H9 (cell line): Measurements from ENCODE around the gene PLEKHM1. TPM values are rescaled to one million over a fixed set of nuclear protein-coding genes. Genes with fewer than 3 reads are reported as not detected.

Experiments
- DNase-seq: peaks from one replicate; pipeline ENCODE4 v3.0.0-alpha.2; 2017
- H2AFZ ChIP-seq: one replicate; pipeline ENCODE4 v1.6.1; 2013; ENCODE audit warnings: mild to moderate bottlenecking, low read length, control low read depth, moderate library complexity
- H2AK5ac ChIP-seq: 2 replicates; pipeline ENCODE4 v1.6.1; 2013; ENCODE audit warnings: low read length, control low read depth, mixed read lengths; ENCODE audit not compliant: insufficient read length
- H2BK120ac ChIP-seq: one replicate; pipeline ENCODE4 v1.6.1; 2013; ENCODE audit warnings: low read depth, mild to moderate bottlenecking, low read length, control low read depth, inconsistent platforms; ENCODE audit not compliant: poor library complexity, severe bottlenecking
- H2BK12ac ChIP-seq: 2 replicates; pipeline ENCODE4 v1.6.1; 2013; ENCODE audit warnings: low read length, control low read depth, mixed read lengths, low read depth; ENCODE audit not compliant: insufficient read length
- H2BK15ac ChIP-seq: 2 replicates; pipeline ENCODE4 v1.6.1; 2013; ENCODE audit warnings: low read depth, low read length, control low read depth
- H2BK20ac ChIP-seq: one replicate; pipeline ENCODE4 v1.6.1; 2013; ENCODE audit warnings: low read depth, mild to moderate bottlenecking, low read length, control low read depth, inconsistent platforms; ENCODE audit not compliant: poor library complexity, severe bottlenecking
- H2BK5ac ChIP-seq: 2 replicates; pipeline ENCODE4 v1.6.1; 2013; ENCODE audit warnings: low read length, control low read depth, mixed read lengths; ENCODE audit not compliant: insufficient read length
- H3K14ac ChIP-seq: 2 replicates; pipeline ENCODE4 v1.6.1; 2013; ENCODE audit warnings: low read length, control low read depth; ENCODE audit not compliant: insufficient read depth
- H3K18ac ChIP-seq: 2 replicates; pipeline ENCODE4 v1.6.1; 2013; ENCODE audit warnings: low read depth, mild to moderate bottlenecking, mixed read lengths, low read length, control low read depth; ENCODE audit not compliant: insufficient read length
- H3K23ac ChIP-seq: 2 replicates; pipeline ENCODE4 v1.6.1; 2013; ENCODE audit warnings: low read length, control low read depth, mixed read lengths, low read depth; ENCODE audit not compliant: insufficient read length
- H3K23me2 ChIP-seq: 2 replicates; pipeline ENCODE4 v1.6.1; 2013; ENCODE audit warnings: low read depth, mild to moderate bottlenecking, mixed read lengths, low read length, control low read depth; ENCODE audit not compliant: insufficient read length, poor library complexity, severe bottlenecking
- H3K27ac ChIP-seq: 2 replicates; pipeline ENCODE4 v1.5.1; 2013; ENCODE audit warnings: low read length, control low read depth, mixed read lengths, low read depth; ENCODE audit not compliant: insufficient read length
- H3K27me3 ChIP-seq: 2 replicates; pipeline ENCODE4 v1.6.1; 2013; ENCODE audit warnings: low read length, control low read depth, inconsistent platforms; ENCODE audit not compliant: insufficient read depth
- H3K4ac ChIP-seq: 2 replicates; pipeline ENCODE4 v1.6.1; 2013; ENCODE audit warnings: low read depth, mild to moderate bottlenecking, control low read depth, inconsistent platforms, low read length, moderate library complexity
- H3K4me1 ChIP-seq: 2 replicates; pipeline ENCODE4 v1.6.1; 2013; ENCODE audit warnings: low read length, control low read depth, inconsistent platforms; ENCODE audit not compliant: insufficient read depth
- H3K4me2 ChIP-seq: 2 replicates; pipeline ENCODE4 v1.6.1; 2013; ENCODE audit warnings: low read length, control low read depth, mixed read lengths; ENCODE audit not compliant: insufficient read length, insufficient read depth
- H3K56ac ChIP-seq: 2 replicates; pipeline ENCODE4 v1.6.1; 2013; ENCODE audit warnings: low read depth, mild to moderate bottlenecking, mixed read lengths, low read length, control low read depth; ENCODE audit not compliant: insufficient read length
- H3K79me1 ChIP-seq: 2 replicates; pipeline ENCODE4 v1.6.1; 2013; ENCODE audit warnings: low read depth, mild to moderate bottlenecking, moderate library complexity, low read length, control low read depth, inconsistent platforms; ENCODE audit not compliant: insufficient read depth, poor library complexity, severe bottlenecking
- H3K79me2 ChIP-seq: 2 replicates; pipeline ENCODE4 v1.6.1; 2013; ENCODE audit warnings: low read length, control low read depth, inconsistent platforms; ENCODE audit not compliant: insufficient read depth
- H3K9ac ChIP-seq: 2 replicates; pipeline ENCODE4 v1.6.1; 2013; ENCODE audit warnings: low read length, control low read depth, mixed read lengths; ENCODE audit not compliant: insufficient read length; ENCODE audit errors: extremely low read depth
- H3K9me3 ChIP-seq: one replicate; pipeline ENCODE4 v1.6.1; 2013; ENCODE audit warnings: low read depth, low read length, inconsistent platforms; ENCODE audit not compliant: control insufficient read depth
- H3T11ph ChIP-seq: one replicate; pipeline ENCODE4 v1.6.1; 2013; ENCODE audit warnings: mild to moderate bottlenecking, low read length, control low read depth, inconsistent platforms
- H4K20me1 ChIP-seq: one replicate; pipeline ENCODE4 v1.6.1; 2013; ENCODE audit not compliant: control insufficient read depth, insufficient read length, insufficient read depth
- H4K5ac ChIP-seq: 2 replicates; pipeline ENCODE4 v1.6.1; 2013; ENCODE audit warnings: low read depth, mild to moderate bottlenecking, mixed read lengths, low read length, control low read depth; ENCODE audit not compliant: insufficient read length
- H4K8ac ChIP-seq: replicated peaks from 2 replicates; pipeline ENCODE4 v1.6.1; 2013; ENCODE audit warnings: low read length, control low read depth, mixed read lengths, low read depth; ENCODE audit not compliant: insufficient read length
- H4K91ac ChIP-seq: 2 replicates; pipeline ENCODE4 v1.6.1; 2013; ENCODE audit warnings: low read depth, mild to moderate bottlenecking, moderate library complexity, mixed read lengths, low read length, control low read depth; ENCODE audit not compliant: insufficient read length
- H3K27ac Mint-ChIP-seq, 3 experiments: 2 replicates in 2 of 3; 3 replicates in 1 of 3; pipeline ENCODE4 v1.8.0; 2020 to 2021; ENCODE audit warnings: mixed read lengths in 3 of 3, mild to moderate bottlenecking in 1 of 3, moderate library complexity in 1 of 3
- H3K27me3 Mint-ChIP-seq: 2 replicates; pipeline ENCODE4 v1.8.0; 2021; ENCODE audit warnings: low read depth, mild to moderate bottlenecking, moderate library complexity, mixed read lengths
- H3K36me3 Mint-ChIP-seq, 3 experiments: 2 replicates in 2 of 3; 3 replicates in 1 of 3; pipeline ENCODE4 v1.8.0; 2020 to 2021; ENCODE audit warnings: low read depth in 3 of 3, mixed read lengths in 3 of 3; ENCODE audit not compliant: insufficient read depth in 1 of 3
- H3K4me1 Mint-ChIP-seq, 2 experiments: 2 replicates each; pipeline ENCODE4 v1.8.0; 2020; ENCODE audit warnings: mixed read lengths in 2 of 2
- H3K4me3 Mint-ChIP-seq, 2 experiments: 2 replicates in 1 of 2; 3 replicates in 1 of 2; pipeline ENCODE4 v1.8.0; 2020 to 2021; ENCODE audit warnings: mild to moderate bottlenecking in 2 of 2, mixed read lengths in 2 of 2, moderate library complexity in 1 of 2
- H3K9me3 Mint-ChIP-seq, 2 experiments: 2 replicates in 1 of 2; 3 replicates in 1 of 2; pipeline ENCODE4 v1.8.0; 2020; ENCODE audit warnings: mild to moderate bottlenecking in 2 of 2, mixed read lengths in 2 of 2, moderate library complexity in 1 of 2
- CTCF ChIP-seq: fragments of 200-600 bp; sonication (generic); conservative IDR thresholded peaks from 3 replicates; pipeline ENCODE4 v1.8.0; 2021; ENCODE audit warnings: antibody characterized with exemption, mild to moderate bottlenecking
- WGBS: extraction: QIAGEN DNeasy Blood & Tissue Kit; methylation state at CpG from one replicate; pipeline ENCODE4 v1.1.7; 2013; ENCODE audit warnings: missing lambda C conversion rate, low lambda C conversion rate, mixed read lengths; ENCODE audit not compliant: insufficient read length; ENCODE audit errors: extremely low coverage; 5-methylcytosine and 5-hydroxymethylcytosine counted together
- total RNA-seq: library from RNA; stranded (reverse); gene quantifications from 2 replicates; pipeline ENCODE4 v1.2.1, GENCODE V29; 2021

PLEKHM1 gene
- total RNA-seq, 1 experiment from 2014 or later = 20.7 TPM

- no peak overlapping the region for H3K27ac ChIP-seq
- H4K20me1 ChIP-seq = no peaks in the 10 kb centered on the region
- no peaks in the 10 kb centered on the region for H3K9me3 ChIP-seq
- no peak overlapping the region for H3K18ac ChIP-seq
- H3K23ac ChIP-seq = no peak overlapping the region
- H2BK15ac ChIP-seq = no peak overlapping the region
- no peaks in the 10 kb centered on the region for H3K4me1 ChIP-seq
- H3K56ac ChIP-seq = no peak overlapping the region
- no peak overlapping the region for H3K4me2 ChIP-seq
- H3K4ac ChIP-seq = no peak overlapping the region
- H3K79me1 ChIP-seq = no peaks in the 10 kb centered on the region
- no peak for TF ChIP-seq CTCF
- H3K14ac ChIP-seq = no peak overlapping the region
- no peak overlapping the region for H2AK5ac ChIP-seq
- Mint-ChIP-seq H3K9me3 (no peaks in the 10 kb centered on the region), H3K4me1 (peaks cover 29 to 35% of the 10 kb centered on the region in 2 experiments), H3K27me3 (peaks cover 16% of the 10 kb centered on the region), H3K27ac (no peak overlapping the region), H3K4me3 (no peak overlapping the region), H3K36me3 (peaks cover 0 to 7% (median 0%) of the 10 kb centered on the region in 3 experiments; a peak in 2 of 7 replicates)
- no peak overlapping the region for H2BK20ac ChIP-seq
- H4K5ac ChIP-seq = no peak overlapping the region
- no peaks in the 10 kb centered on the region for H3K79me2 ChIP-seq
- H2BK5ac ChIP-seq = no peak overlapping the region
- H2AFZ ChIP-seq = no peak overlapping the region
- H4K91ac ChIP-seq = no peak overlapping the region
- DNase-seq = peak; percentile 71
- no peak overlapping the region for H2BK120ac ChIP-seq
- no CpG with 5 or more reads among the region's 30 CpGs for WGBS
- no peak overlapping the region for H3K9ac ChIP-seq
- H4K8ac ChIP-seq = no peak overlapping the region
- H2BK12ac ChIP-seq = no peak overlapping the region
- H3K27me3 ChIP-seq = peaks cover 3% of the 10 kb centered on the region; the same call in 1 of the 2 replicates
- no peak overlapping the region for H3T11ph ChIP-seq
- H3K23me2 ChIP-seq = peaks cover 3% of the 10 kb centered on the region
Measured at GRCh38 chr17:45437465-45438283, 52.8 kb downstream of the PLEKHM1 start.
